Subcutaneous adipose tissue (tissue), 4 donors: ENCODE data around the gene TGM5. TPM values are rescaled to one million over a fixed set of nuclear protein-coding genes. Genes with fewer than 3 reads are reported as not detected.

ENCODE experiments used
- CTCF ChIP-seq: fragments of 450-650 bp; IDR thresholded peaks from one replicate; pipeline ENCODE4 v1.5.1; 2016; ENCODE audit warnings: low read depth, mild to moderate bottlenecking, control low read depth, antibody characterized with exemption, moderate library complexity
- total RNA-seq, 4 donors: library from RNA; depleted of rRNA; stranded (reverse); fragments of >200 nt; gene quantifications; one replicate each; pipeline ENCODE4 v1.1.0, GENCODE V29; 2016

Gene TGM5
- 1 to 10 TPM in 2 of 4 donors, under 1 TPM in 1, not detected in 1; 0.22 to 4.7 (median 1.0) TPM for total RNA-seq

- TF ChIP-seq CTCF: no peak
Measured at GRCh38 chr15:43266834-43267233, at the start of gene TGM5. Gene TGM5 (minus strand): TSS chr15:43266928. CDS start chr15:43266849, 79 bp downstream.

GRCh38 chr15:43314171-43314570 lies 47.4 kb upstream of the TGM5 start:
- no peak for TF ChIP-seq CTCF

GRCh38 chr15:43312378-43312777 lies 45.6 kb upstream of the TGM5 start:
- TF ChIP-seq CTCF: no peak

GRCh38 chr15:43302205-43302817 lies 35.6 kb upstream of the TGM5 start, which contains the start of gene TGM7:
Gene TGM7 (minus strand): TSS chr15:43302255.
- no peak for TF ChIP-seq CTCF

- no peak for TF ChIP-seq CTCF
Measured at GRCh38 chr15:43299884-43300283, 33.2 kb upstream of the TGM5 start.

GRCh38 chr15:43299411-43299810 lies 32.7 kb upstream of the TGM5 start:
- no peak for TF ChIP-seq CTCF

GRCh38 chr15:43294091-43294706 lies 27.5 kb upstream of the TGM5 start:
- TF ChIP-seq CTCF: no peak
